ENCODE data around the gene IFNL2.

- TF ChIP-seq EZH2 (IDR thresholded peaks at IDR 0.05) (no peak), POLR2AphosphoS5 (IDR thresholded peaks at IDR 0.05; ENCODE audit: borderline replicate concordance, low read depth, low read length) (no peak)
Measured at GRCh38 chr19:39232708-39233107, 35.5 kb upstream of the IFNL2 start.
